ENCODE measurements around the gene RRBP1. TPM values are rescaled to one million over a fixed set of nuclear protein-coding genes. Genes with fewer than 3 reads are reported as not detected.

RRBP1 gene
- total and polyA plus RNA-seq, 4 donors = 75.4 to 202 (median 130) TPM

GRCh38 chr20:17587148-17587547 is 94.9 kb downstream of the RRBP1 start:
- WGBS = 97% methylated on average over 1 of the region's 1 CpG

More at GRCh38 chr20:17587148-17587547, 94.9 kb downstream of the RRBP1 start:
- H3K27me3 ChIP-seq (ENCODE audit: control insufficient read depth in 4 of 4, insufficient read depth in 4 of 4, low read length in 3 of 4) = no peaks in the 10 kb centered on the region
- TF ChIP-seq MAX (IDR thresholded peaks at IDR 0.05) = no peak
- TF ChIP-seq RXRA (IDR thresholded peaks at IDR 0.05) = no peak
- no peak for TF ChIP-seq JUND (IDR thresholded peaks at IDR 0.05)
- TF ChIP-seq FOXA1 (IDR thresholded peaks at IDR 0.05) = no peak
- TF ChIP-seq HNF4A (conservative IDR thresholded peaks at IDR 0.05) = no peak
- no peak for TF ChIP-seq ZBTB33 (IDR thresholded peaks at IDR 0.05)
- no peak for TF ChIP-seq ATF3 (IDR thresholded peaks at IDR 0.05)
- TF ChIP-seq HNF4G (IDR thresholded peaks at IDR 0.05) = no peak
- no peak for TF ChIP-seq RAD21 (IDR thresholded peaks at IDR 0.05)
- no peak for TF ChIP-seq SP1 (IDR thresholded peaks at IDR 0.05)
- no peak for TF ChIP-seq NR2F2 (IDR thresholded peaks at IDR 0.05)
- no peak for TF ChIP-seq TAF1 (conservative IDR thresholded peaks at IDR 0.05)
- TF ChIP-seq EGR1 (IDR thresholded peaks at IDR 0.05; ENCODE audit: low read depth in 2 of 2) = no peak
- TF ChIP-seq CTCF (IDR thresholded peaks at IDR 0.05; ENCODE audit: low read depth, low read length, missing input control) = no peak
- TF ChIP-seq FOXA2 (IDR thresholded peaks at IDR 0.05) = no peak
- no peak for TF ChIP-seq YY1 (IDR thresholded peaks at IDR 0.05)
- no peak for TF ChIP-seq REST (IDR thresholded peaks at IDR 0.05)
- no peak for TF ChIP-seq GABPA (IDR thresholded peaks at IDR 0.05 in 1 of 2, conservative IDR thresholded peaks at IDR 0.05 in 1 of 2)
- H3K4me3 ChIP-seq (ENCODE audit: low read depth in 1 of 3, low read length in 3 of 3) = no peak overlapping the region
- peaks cover 0 to 8% (median under 1%) of the 10 kb centered on the region in 4 donors for H3K4me1 ChIP-seq (ENCODE audit: control insufficient read depth in 4 of 4, insufficient read depth in 4 of 4, low read length in 3 of 4)
- H3K9me3 ChIP-seq (ENCODE audit: control insufficient read depth in 4 of 4, low read length in 3 of 4) = no peaks in the 10 kb centered on the region
- no peak overlapping the region for H3K9ac ChIP-seq (ENCODE audit: low read depth in 1 of 2, low read length in 2 of 2)
- H3K27ac ChIP-seq (ENCODE audit: low read depth in 1 of 2, low read length in 2 of 2) = no peak overlapping the region
- DNase-seq (ENCODE audit: low spot score) = no peak
- H3K36me3 ChIP-seq (ENCODE audit: control insufficient read depth in 4 of 4, insufficient read depth in 3 of 4, low read depth in 1 of 4, low read length in 3 of 4) = peaks cover 0 to 2% (median 0%) of the 10 kb centered on the region in 4 donors
